Cardiac septum (tissue), 1 donor: ENCODE measurements around the gene CA10. TPM values are rescaled to one million over a fixed set of nuclear protein-coding genes. Genes with fewer than 3 reads are reported as not detected.

Experiments used
- DNase-seq: peaks from one replicate; pipeline ENCODE4 v3.0.0-alpha.2; 2020; ENCODE audit warnings: low spot score
- intact Hi-C: fragments of 100-400 bp; cut with DNase I; formaldehyde crosslinking; loops from one replicate; pipeline ENCODE4 v1.14.0; 2022
- total RNA-seq: library from RNA; stranded (reverse); fragmentation: NEBNext Ultra II Directional; extraction: Animal tissue kit (Norgen Biotek cat#: 25700); gene quantifications from one replicate; pipeline ENCODE4 v1.2.1, GENCODE V29; 2021
- donor health status: DM: no; HTN: no; CAD: no.

CA10 gene
- total RNA-seq, 1 donor from 2014 or later, result not detected

GRCh38 chr17:51908841-51909537 is 249.5 kb downstream of the CA10 start:
- DNase-seq, result no peak
- intact Hi-C loops, result no loop called here

- intact Hi-C loops, result no loop called here
- DNase-seq, result no peak
Measured at GRCh38 chr17:51907041-51907440, 251.5 kb downstream of the CA10 start.

- DNase-seq, result no peak
- intact Hi-C loops, result no loop called here
Measured at GRCh38 chr17:51904379-51904778, 254.1 kb downstream of the CA10 start.

- DNase-seq, result no peak
- intact Hi-C loops, result no loop called here
Measured at GRCh38 chr17:51901242-51901641, 257.3 kb downstream of the CA10 start.

GRCh38 chr17:51891936-51892335 is 266.6 kb downstream of the CA10 start:
- intact Hi-C loops, result no loop called here
- DNase-seq, result no peak

- no peak for DNase-seq
- intact Hi-C loops, result no loop called here
Measured at GRCh38 chr17:51890710-51891109, 267.8 kb downstream of the CA10 start.

- intact Hi-C loops, result no loop called here
Measured at GRCh38 chr17:51888816-51889215, 269.7 kb downstream of the CA10 start.

GRCh38 chr17:51876986-51877385 is 281.5 kb downstream of the CA10 start:
- DNase-seq, result no peak
- intact Hi-C loops, result no loop called here

More at GRCh38 chr17:51888816-51889215, 269.7 kb downstream of the CA10 start:
- no peak for DNase-seq

GRCh38 chr17:51873302-51873701 is 285.2 kb downstream of the CA10 start:
- intact Hi-C loops, result no loop called here
- DNase-seq, result no peak

GRCh38 chr17:51869387-51869786 is 289.1 kb downstream of the CA10 start:
- intact Hi-C loops, result no loop called here
- DNase-seq, result no peak

GRCh38 chr17:51860954-51861561 is 297.5 kb downstream of the CA10 start:
- no peak for DNase-seq
- intact Hi-C loops, result no loop called here

GRCh38 chr17:51857052-51857597 is 301.4 kb downstream of the CA10 start:
- no peak for DNase-seq
- intact Hi-C loops, result no loop called here

- intact Hi-C loops, result no loop called here
- no peak for DNase-seq
Measured at GRCh38 chr17:51855806-51856205, 302.7 kb downstream of the CA10 start.

- no peak for DNase-seq
- intact Hi-C loops, result no loop called here
Measured at GRCh38 chr17:51853857-51854256, 304.7 kb downstream of the CA10 start.

- no peak for DNase-seq
- intact Hi-C loops, result no loop called here
Measured at GRCh38 chr17:51852603-51853002, 305.9 kb downstream of the CA10 start.

- DNase-seq, result no peak
- intact Hi-C loops, result no loop called here
Measured at GRCh38 chr17:51850201-51850600, 308.3 kb downstream of the CA10 start.

GRCh38 chr17:51848451-51848850 is 310.1 kb downstream of the CA10 start:
- intact Hi-C loops, result no loop called here
- no peak for DNase-seq

- intact Hi-C loops, result no loop called here
- no peak for DNase-seq
Measured at GRCh38 chr17:51846566-51846965, 311.9 kb downstream of the CA10 start.

GRCh38 chr17:51845776-51846175 is 312.7 kb downstream of the CA10 start:
- no peak for DNase-seq
- intact Hi-C loops, result no loop called here

- no peak for DNase-seq
- intact Hi-C loops, result no loop called here
Measured at GRCh38 chr17:51842763-51843162, 315.8 kb downstream of the CA10 start.

GRCh38 chr17:51841669-51842068 is 316.8 kb downstream of the CA10 start:
- DNase-seq, result no peak
- intact Hi-C loops, result no loop called here
